NCI-H1092 treated with DMSO at 0.1 percent for 48 hours (cell line): ENCODE results near the gene MICAL3.

Experiments used
- DNase-seq: peaks from one replicate; lab custom pipeline; 2025; lab: John Stamatoyannopoulos, UW

Gene MICAL3

DNA sequence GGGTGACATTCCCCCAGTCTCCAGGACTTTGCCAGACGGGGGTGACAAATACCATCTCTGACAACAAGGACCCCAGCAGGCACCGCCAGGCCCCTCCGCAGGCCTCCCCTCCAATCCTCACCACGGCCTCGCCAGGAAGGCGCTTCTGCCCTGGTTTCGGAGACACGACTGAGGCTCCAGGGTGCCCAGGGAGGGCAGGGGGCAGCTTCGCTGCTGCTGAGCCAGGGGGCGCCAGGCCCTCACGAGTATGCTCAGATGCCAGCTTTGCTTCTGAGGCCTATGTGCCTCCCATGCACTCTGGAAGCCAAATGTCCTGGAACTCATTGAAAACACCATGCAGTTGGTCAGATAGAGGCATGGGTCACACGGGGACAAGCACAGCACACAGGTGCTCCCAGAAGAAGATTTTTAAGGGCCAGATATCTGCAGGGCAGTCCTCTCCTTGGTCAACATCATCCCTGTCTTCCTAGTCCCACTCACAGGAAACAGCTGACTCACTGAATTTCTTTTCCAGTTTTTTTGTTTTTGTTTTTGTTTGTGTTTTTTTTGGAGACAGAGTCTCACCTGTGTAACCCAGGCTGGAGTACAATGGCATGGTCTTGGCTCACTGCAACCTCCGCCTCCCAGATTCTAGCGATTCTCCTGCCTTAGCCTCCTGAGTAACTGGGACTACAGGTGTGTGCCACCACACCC lies 270.0 kb downstream of the MICAL3 start:
- no peak for DNase-seq

DNA sequence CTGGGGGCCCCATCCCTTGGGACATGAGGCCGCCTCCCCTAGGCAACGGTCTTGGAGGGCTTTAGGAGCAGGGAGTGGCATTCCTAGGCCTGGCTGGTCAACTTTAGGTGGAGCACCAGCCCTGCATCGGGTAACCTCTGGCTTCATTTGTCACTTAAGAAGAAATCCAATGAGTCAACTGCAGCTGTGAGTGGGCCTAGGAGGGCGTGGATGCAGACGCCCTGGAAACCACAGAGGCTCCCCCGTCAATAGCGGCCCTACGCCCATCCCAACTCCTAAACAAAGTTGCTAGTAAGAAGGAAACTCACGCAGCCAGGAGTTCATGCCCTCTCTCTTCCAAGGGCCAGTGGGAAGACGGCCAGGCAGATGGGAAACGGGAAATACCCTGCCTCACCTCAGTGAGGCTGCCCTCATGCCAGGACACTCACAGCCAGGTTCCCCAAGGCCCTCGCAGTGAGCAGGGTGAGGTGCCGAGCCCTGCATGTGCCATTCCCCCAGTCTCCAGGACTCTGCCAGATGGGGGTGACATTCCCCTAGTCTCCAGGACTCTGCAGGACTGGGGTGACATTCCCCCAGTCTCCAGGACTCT lies 270.9 kb downstream of the MICAL3 start:
- DNase-seq: no peak

DNA sequence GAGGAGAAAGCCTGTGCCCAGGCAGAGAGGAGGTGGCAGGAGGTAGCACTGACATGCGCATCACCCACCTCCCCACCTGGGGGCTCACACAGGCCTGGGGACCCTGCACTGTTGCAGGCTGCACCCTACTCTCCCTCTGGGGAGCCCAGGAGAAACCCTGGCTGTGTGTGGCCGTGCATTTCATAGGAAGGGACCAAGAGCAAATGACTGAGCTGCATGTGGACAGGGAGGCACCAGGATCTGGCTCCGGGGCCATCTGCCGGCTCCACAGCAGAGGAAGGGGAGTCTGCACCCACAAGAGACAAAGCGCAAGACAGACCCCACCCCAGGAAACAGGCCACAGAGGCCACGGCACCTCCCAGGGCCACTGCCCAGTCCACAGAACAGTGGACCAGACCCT lies 272.8 kb downstream of the MICAL3 start:
- DNase-seq: no peak

DNA sequence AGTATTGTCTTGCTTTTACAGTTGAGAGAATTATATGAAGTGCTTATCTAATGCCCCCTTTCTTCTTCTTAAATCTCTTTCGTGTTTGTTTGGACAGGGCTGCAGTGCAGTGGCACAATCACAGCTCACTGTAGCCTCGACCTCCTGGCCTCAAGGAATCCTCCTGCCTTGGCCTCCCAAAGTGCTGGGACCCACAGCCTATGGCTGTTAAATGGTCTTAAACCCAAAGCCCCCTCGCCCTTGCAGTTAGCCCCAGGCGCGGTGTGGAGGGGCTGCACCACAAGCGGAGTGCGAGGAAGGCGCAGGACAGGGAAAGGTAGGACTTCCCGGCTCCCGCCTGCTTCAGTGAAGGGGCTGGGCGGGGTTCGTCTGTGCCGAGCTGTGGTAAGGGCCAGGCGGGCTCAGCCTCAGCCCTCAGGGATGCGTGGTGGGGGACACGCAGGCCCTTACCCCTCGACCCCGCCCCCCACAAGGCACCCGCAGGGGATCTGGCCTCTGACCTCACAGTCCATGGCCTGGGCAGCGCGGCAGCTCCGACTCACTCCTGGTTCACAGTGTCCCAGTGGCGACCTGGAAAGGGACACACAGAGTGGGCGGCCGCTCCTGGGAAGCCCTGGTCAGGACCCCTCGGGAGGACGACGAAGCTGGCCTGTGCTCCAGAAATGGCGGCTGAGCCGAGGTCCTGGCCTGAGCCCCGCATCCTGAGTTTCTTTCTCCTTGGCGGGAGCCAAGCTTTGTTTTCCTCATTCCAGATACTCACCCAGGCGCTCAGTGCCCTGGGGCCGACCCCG lies 274.6 kb downstream of the MICAL3 start:
- DNase-seq: no peak

DNA sequence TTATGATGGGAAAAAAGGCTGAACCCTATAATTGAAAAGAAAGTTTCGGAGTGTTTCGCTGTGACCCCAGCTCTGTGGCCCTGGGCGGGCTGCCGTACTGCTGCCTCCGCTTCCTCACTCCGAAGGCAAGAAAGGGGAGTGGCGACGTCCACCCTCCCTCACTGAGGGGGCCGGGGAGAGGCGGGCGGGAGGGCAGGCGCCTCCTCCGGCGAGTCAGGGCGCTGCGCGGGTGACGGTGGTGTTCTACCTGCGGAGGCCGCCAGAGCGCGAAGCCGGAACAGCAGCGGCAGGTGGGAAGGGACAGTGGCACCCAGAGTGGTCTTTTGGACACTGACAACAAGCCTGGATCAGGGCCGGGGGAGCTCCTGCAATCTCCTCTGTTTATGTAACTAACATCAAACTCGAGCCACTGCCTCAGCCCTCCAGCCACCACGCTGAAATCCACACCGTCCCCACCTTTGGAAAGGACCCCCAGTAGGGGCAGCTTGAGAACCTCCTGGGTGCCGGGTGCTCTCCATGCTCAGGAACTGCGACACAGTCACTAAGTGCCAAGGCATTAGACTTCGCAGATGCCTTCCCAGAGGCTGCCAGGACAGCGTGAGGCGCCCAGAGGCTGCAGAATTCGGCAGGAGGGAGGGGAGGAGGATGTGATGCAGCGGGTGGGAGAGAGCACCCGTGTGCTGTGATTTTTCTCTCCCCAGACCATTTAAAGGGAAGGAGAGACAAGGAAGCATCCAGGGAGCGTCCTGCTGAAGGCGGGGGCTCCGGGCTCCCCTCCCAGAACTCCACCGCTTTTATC lies 275.6 kb downstream of the MICAL3 start:
- no peak for DNase-seq

DNA sequence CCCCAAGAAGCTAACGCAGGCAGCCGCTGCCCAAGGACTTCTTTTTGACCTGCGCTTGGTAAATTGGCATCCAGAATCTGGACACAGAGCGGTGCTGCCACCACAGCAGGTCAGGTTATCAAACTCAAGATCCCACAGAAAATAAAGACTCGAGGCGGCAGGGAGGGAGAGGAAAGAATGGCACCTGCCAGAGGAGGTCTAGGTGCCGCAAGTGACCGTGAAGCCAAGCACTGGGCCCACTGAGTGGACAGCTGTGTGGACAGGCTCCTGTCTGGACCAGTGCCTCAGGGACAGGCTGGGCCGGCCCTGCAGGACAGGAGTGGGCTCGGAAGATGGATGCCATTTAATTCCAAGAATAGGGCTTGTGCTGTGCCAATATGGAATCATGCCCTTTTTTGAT lies 277.4 kb downstream of the MICAL3 start:
- no peak for DNase-seq

DNA sequence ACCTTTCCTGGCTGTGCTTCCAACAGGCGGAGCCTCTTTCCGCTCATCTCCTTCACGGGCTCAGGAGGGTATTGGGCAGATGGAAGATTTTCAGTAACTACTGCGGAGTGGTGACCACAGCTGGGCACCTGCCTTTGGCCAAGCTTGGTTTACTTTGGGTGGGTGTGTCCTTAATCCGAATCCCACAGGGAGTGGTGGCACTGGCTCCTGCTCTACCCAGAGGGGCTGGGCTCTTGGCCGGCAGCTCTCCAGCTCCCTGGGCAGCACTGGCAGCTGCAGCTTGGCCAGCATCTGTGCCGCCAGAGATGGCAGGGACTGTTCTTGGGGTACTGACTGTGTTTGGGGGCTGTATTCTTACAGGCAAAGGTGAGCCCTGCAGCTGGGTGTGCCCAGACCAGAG lies 279.9 kb downstream of the MICAL3 start:
- peak; percentile 16 for DNase-seq

DNA sequence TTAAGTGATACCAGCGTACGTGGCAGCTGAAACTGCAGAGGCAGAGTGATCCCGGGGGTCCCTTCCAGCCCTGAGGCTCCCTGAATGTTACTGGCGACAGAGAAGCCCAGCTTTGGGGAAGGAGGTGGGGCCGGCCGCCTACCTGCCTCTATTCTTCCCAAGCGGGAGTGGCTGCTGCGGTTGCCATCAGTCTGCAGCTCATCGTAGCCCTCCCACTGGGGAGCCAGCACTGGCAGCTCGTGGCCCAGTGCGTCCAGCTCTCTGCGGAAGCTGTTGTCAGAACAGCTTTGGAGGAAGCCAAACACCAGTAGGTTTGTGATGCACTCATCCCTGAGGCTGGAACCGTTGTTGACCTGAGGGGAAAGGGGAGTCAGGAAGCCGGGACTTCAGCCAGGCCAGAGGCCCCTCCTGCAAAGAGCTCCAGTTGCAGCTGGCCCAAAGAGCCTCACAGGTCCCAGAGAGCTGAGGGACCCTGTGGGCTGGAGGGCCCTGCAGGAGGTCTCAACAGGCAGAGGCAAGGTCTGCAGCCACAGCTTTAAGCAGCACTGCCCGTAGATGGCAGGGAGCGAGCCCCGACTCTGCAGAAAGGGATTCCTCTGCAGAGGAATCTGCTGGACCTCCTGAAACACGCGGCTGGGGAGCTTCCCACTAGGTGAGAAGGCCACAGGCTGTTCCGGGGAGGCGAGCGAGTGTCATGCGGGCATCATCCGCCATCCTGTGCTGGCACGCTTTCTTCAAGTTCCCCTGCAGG lies 280.5 kb downstream of the MICAL3 start:
- no peak for DNase-seq

DNA sequence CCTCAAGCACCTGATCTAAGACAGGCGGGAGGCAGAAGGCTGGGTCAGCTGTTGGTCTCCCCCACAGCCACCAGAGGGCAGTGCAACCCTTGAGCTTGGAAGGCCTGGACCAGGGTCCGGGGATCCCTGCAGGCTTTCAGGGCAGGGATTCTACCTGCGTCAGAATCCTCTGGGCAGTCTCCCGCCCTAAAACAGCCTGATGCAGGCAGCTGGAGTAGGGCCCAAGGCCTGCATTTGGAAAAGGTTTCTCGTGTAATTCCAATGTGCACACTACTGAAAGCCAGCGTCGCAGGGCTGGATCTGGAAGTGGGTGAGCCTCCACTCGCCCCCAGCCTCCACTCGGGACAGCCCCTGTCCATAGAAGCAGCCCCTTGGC lies 281.8 kb downstream of the MICAL3 start:
- peak; percentile 45 for DNase-seq

DNA sequence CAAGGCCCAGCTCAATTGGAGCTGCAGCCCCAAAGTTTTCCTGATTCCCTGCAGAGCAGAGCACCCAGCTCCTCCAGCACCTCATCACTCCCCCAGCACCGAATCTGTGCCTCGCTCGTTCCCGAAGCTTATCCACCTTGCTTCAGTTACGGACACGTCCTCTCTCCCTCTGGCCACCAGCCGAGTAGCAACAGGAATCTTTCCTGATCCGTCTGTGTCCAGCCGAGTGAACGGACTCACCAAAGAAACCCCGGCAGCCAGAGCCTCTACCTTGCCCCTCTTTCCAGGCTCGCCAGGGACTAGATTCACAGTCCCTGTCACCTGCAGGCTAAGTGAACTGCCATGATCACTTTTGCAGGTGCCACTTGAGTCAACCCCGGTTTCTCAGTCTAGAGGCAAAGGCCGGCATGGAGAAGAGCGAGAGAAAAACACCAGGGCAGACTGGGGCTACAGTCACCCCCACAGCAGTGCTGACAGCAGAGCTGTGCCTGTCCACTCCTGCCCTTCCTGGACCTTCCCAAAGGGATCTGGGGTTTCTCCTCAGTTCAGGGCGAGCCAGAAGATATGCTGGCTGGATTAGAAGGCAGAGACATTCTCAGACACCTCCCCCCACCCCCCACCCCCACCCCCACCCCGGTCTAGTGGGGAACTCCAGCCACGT lies 282.4 kb downstream of the MICAL3 start:
- no peak for DNase-seq

DNA sequence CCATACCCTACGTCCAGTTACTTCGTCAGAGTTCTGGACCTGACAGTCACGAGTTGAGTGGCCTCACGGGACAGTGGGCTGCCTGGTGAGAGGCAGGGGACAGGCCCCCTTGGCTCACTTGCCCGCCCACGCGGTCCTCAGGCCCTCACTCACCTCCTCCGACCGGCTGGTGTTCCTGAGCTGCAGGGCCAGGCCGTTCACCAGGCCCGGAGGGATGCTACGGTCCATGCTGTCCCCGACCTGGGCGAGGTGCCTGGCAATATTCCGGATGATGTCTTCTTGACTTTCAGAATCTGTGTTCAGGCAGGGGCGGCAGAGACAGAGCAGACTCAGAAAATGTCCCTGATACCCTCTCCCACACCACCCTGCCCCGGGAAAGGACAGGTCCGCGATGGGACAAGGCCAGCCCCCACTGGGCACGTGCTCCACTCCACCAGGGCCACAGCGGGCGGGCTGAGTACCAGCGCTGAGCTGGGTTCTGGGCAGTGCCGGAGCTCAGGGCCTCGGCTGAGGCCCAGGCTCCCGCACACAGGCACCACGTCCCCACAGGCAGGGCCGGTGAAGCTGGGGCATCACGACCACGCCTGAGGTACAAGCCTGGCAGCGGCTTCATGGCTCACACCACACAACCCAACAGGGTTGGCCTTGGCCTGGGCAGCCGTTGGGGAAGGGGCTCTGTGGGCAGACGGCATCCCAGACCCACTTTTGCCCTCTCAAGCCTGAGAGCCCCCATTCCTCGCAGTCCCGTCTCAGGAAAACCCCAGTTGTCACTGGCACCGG lies 285.0 kb downstream of the MICAL3 start:
- DNase-seq: no peak

DNA sequence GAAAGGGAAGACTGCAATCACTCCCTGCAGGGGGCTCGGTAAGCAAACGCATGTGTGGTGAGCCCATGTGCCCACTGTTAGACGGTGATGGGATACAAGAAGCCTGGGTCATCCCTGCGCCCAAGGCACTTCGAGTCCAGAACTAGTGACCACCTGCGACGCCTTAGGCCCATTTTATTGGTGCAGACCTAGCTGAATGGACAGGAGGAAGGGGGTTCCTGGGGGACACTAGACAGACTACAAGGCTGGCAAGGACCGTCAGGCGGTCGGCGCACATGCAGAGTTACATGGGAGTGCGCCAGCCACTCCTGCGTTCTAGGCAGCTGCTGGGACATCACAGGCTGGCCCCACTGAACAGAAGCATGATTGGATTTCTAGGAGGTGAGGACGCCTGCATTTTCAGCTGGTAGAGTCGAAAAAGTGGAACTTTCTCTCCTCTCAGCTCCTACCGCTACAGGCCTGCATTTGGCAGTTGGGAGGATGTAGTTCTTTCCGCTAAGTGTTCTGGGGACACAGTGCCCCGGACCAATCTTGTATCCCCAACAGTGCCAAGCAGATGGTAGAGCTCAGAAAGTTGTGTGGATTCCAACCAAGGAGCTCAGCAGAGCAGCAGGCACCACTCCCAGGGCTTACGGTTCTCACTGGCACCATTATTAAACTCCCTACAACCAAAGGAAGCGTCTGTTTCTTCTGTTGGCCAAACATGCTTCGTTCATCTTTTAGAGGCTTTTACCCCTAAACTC lies 285.8 kb downstream of the MICAL3 start:
- DNase-seq: no peak
